Neural crest cell (in vitro differentiated cells): ENCODE measurements around the gene ECI1. TPM values are rescaled to one million over a fixed set of nuclear protein-coding genes. Genes with fewer than 3 reads are reported as not detected.

Source experiments
- DNase-seq: peaks from one replicate; pipeline ENCODE4 v3.0.0; 2021; ENCODE audit warnings: low read depth, mixed read lengths, low spot score
- H3K27ac Mint-ChIP-seq: one replicate; pipeline ENCODE4 v1.8.0; 2021; ENCODE audit warnings: mild to moderate bottlenecking, mixed read lengths; ENCODE audit not compliant: unreplicated experiment
- H3K27me3 Mint-ChIP-seq: 2 replicates; pipeline ENCODE4 v1.8.0; 2021; ENCODE audit warnings: low read depth, mild to moderate bottlenecking, mixed read lengths
- H3K36me3 Mint-ChIP-seq: 2 replicates; pipeline ENCODE4 v1.8.0; 2021; ENCODE audit warnings: low read depth, mild to moderate bottlenecking, mixed read lengths
- H3K4me1 Mint-ChIP-seq: 2 replicates; pipeline ENCODE4 v1.8.0; 2021; ENCODE audit warnings: mixed read lengths
- H3K4me3 Mint-ChIP-seq: one replicate; pipeline ENCODE4 v1.8.0; 2021; ENCODE audit warnings: mild to moderate bottlenecking, mixed read lengths
- H3K9me3 Mint-ChIP-seq: 2 replicates; pipeline ENCODE4 v1.8.0; 2021; ENCODE audit warnings: mixed read lengths
- total RNA-seq: library from RNA; stranded (reverse); gene quantifications from 2 replicates; pipeline ENCODE4 v1.2.1, GENCODE V29; 2021
- TF ChIP-seq, protein P1 (sequence below): fragments of 200-600 bp; sonication (generic); conservative IDR thresholded peaks from 2 replicates; pipeline ENCODE4 v1.5.0; 2021; ENCODE audit warnings: antibody characterized with exemption, mild to moderate bottlenecking

Gene ECI1
- total RNA-seq, 1 donor from 2014 or later: 79.2 TPM

DNA sequence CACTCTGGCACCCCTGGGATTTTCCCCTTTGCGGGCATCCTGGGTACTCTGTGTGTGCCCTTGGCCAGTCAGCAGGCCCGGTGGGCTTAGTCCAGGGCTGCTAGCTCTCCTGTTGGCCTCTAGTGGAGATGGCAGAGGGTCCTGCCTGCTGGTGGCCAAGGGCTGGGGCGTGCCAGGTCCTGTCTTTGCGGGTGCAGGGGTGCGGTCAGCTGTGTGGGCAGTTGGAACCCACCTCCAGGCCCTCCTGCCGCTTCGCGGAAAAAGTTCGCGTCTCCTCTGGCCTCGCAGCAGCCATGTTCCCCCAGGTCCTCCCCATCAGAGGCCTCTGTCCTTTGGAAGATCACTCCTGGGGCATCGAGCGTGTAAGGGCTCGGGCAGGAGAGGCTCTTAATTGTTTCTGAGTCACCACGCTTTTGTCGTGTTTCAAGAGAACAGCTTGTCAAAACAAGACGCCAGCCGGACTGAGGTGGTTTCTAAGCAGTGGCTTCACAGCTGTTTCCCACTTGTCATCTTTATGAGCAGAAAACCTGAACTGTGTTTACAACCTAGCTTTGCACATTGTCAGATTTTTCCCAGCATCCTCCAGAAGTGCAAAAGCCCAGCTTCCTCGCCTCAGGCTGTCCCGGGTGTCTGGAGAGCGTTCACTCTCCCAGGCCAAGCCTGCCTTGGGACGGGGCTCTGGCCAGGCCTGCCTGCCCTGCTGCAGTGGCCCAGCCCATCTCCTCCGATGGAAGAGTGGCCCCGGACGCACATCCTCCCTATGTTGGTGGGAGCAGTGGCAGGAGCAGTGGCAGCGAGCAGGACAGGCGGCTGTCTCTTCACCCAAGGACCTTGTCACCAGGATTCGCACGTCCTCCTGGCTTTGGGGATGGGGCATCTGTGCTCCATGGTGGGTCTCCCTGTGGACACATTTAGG is 20.1 kb downstream of the ECI1 start:
- H3K36me3 Mint-ChIP-seq: peaks cover 2% of the 10 kb centered on the region
- H3K27ac Mint-ChIP-seq: no peak overlapping the region
- TF ChIP-seq, protein P1, sequence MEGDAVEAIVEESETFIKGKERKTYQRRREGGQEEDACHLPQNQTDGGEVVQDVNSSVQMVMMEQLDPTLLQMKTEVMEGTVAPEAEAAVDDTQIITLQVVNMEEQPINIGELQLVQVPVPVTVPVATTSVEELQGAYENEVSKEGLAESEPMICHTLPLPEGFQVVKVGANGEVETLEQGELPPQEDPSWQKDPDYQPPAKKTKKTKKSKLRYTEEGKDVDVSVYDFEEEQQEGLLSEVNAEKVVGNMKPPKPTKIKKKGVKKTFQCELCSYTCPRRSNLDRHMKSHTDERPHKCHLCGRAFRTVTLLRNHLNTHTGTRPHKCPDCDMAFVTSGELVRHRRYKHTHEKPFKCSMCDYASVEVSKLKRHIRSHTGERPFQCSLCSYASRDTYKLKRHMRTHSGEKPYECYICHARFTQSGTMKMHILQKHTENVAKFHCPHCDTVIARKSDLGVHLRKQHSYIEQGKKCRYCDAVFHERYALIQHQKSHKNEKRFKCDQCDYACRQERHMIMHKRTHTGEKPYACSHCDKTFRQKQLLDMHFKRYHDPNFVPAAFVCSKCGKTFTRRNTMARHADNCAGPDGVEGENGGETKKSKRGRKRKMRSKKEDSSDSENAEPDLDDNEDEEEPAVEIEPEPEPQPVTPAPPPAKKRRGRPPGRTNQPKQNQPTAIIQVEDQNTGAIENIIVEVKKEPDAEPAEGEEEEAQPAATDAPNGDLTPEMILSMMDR: no peak
- peaks cover 9% of the 10 kb centered on the region for H3K27me3 Mint-ChIP-seq
- no peaks in the 10 kb centered on the region for H3K9me3 Mint-ChIP-seq
- no peak overlapping the region for H3K4me3 Mint-ChIP-seq
- no peak for DNase-seq
- H3K4me1 Mint-ChIP-seq: peaks cover 2% of the 10 kb centered on the region

DNA sequence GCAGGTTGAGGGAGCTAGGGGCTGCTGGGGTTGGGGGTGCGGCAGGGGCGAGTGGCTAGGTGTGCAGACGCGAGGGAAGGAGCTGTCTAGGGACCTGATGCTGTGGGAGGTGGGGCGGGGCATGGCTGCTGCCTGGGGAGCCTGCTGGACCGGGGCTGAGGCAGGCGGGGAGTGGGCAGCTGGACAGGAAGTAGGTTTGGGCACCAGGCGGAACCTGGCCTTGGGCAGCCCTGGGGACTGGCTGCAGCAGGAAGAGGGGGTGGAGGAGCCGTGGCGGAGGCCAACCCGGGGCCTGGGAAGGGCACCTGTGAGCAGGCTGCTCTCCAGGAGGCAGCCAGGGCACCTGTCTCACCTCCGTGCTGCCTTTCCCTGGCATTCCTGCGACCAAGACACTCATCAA is 21.0 kb downstream of the ECI1 start:
- H3K27me3 Mint-ChIP-seq: peaks cover 1% of the 10 kb centered on the region
- no peak overlapping the region for H3K27ac Mint-ChIP-seq
- H3K4me3 Mint-ChIP-seq: no peak overlapping the region
- peaks cover under 1% of the 10 kb centered on the region for H3K36me3 Mint-ChIP-seq
- TF ChIP-seq, protein P1: no peak
- no peak for DNase-seq
- peaks cover 5% of the 10 kb centered on the region for H3K4me1 Mint-ChIP-seq
- no peaks in the 10 kb centered on the region for H3K9me3 Mint-ChIP-seq

DNA sequence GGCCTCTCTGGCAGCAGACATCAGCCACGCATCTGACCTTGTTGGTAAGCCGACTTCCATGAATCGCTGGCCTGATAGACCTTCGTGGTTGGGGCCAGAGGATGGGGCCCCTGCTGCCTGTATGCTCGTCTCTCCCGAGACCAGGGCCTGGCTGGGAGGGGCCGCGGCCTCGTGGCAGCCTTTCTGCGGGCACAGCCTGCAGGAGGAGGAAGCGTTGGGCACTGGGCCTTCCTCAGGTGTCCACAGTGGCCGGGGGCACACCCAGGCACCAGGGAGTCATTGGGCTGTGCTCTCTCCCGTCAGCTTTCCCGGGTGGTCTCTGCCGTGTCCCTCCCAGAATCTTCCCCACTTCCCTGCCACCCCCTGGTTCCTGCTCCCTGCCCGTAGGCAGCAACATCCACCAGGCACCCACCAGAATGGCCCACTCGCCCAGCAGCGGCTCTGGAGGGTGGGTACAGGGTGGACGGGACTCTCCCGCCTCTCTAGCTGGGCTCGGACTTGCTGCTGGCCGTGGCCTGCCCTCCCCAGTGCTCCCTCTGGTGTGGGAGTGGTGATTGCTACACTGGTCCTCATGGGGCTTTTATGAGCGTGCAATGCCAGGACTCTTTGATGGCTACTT is 21.6 kb downstream of the ECI1 start:
- H3K9me3 Mint-ChIP-seq: no peaks in the 10 kb centered on the region
- H3K27me3 Mint-ChIP-seq: no peaks in the 10 kb centered on the region
- no peaks in the 10 kb centered on the region for H3K36me3 Mint-ChIP-seq
- no peak overlapping the region for H3K27ac Mint-ChIP-seq
- TF ChIP-seq, protein P1: no peak
- no peak overlapping the region for H3K4me3 Mint-ChIP-seq
- peaks cover 5% of the 10 kb centered on the region for H3K4me1 Mint-ChIP-seq
- no peak for DNase-seq

DNA sequence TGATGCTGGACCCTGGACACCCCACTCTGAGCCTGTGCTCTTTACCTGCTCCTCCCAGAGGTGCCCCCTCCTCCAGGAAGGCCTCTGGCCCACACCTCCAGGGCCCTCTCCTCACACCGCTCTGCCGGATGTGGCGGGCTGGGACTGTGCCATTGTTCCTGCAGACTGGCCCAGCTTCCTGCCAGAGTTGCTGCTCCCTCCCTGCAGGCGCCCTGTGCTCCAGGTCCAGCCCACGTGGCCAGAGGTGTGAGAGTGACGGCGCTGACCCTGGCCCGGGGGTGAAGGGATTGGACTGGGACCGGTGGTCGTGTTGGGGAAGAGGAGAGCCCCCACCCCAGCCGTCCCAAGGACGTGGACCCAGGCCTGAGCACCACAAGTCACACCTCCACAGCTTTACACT is 22.3 kb downstream of the ECI1 start:
- Mint-ChIP-seq H3K4me1 (peaks cover 9% of the 10 kb centered on the region), H3K27me3 (no peaks in the 10 kb centered on the region), H3K4me3 (no peak overlapping the region), H3K36me3 (no peaks in the 10 kb centered on the region), H3K9me3 (no peaks in the 10 kb centered on the region), H3K27ac (no peak overlapping the region)
- no peak for DNase-seq
- TF ChIP-seq, protein P1: no peak

DNA sequence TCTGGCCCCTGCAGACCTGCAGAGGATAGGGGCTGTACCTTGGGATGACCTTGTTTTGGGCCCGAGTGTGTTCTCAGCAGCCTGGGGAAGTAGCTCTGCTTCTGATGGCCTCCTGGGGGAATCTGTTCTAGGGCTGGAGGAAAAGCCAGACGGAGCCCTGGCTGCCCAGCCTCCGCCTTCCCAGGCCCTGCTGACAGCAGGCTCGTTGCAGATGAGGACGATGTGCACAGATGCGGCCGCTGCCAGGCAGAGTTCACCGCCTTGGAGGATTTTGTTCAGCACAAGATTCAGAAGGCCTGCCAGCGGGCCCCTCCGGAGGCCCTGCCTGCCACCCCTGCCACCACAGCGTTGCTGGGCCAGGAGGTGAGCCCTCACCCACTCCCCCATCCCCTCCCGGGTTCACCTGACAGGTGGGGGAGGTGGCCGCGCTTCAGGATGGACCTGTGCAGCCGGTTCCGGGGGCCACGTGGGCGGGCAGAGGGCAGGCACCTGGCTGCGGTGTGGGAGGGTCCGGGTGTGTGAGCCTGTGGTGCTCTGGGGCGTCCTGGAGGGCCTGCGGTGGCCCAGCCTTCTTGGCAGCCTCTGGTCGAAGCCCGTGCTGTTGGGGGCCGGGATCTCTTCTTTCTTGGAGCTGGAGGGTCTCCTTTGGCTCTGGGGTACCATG is 23.1 kb downstream of the ECI1 start:
- DNase-seq: no peak
- H3K4me1 Mint-ChIP-seq: peaks cover 12% of the 10 kb centered on the region
- H3K4me3 Mint-ChIP-seq: peak overlapping the region; percentile 57
- H3K27me3 Mint-ChIP-seq: no peaks in the 10 kb centered on the region
- no peaks in the 10 kb centered on the region for H3K36me3 Mint-ChIP-seq
- no peak overlapping the region for H3K27ac Mint-ChIP-seq
- TF ChIP-seq, protein P1: no peak
- H3K9me3 Mint-ChIP-seq: no peaks in the 10 kb centered on the region
